Measurements from ENCODE around the gene ERMP1.
"Not testable (repeated sequence)": the region's sequence is repeated elsewhere in the genome, so short reads cannot be mapped to it uniquely, and the experiment has no call there.

The ERMP1 gene, protein sequence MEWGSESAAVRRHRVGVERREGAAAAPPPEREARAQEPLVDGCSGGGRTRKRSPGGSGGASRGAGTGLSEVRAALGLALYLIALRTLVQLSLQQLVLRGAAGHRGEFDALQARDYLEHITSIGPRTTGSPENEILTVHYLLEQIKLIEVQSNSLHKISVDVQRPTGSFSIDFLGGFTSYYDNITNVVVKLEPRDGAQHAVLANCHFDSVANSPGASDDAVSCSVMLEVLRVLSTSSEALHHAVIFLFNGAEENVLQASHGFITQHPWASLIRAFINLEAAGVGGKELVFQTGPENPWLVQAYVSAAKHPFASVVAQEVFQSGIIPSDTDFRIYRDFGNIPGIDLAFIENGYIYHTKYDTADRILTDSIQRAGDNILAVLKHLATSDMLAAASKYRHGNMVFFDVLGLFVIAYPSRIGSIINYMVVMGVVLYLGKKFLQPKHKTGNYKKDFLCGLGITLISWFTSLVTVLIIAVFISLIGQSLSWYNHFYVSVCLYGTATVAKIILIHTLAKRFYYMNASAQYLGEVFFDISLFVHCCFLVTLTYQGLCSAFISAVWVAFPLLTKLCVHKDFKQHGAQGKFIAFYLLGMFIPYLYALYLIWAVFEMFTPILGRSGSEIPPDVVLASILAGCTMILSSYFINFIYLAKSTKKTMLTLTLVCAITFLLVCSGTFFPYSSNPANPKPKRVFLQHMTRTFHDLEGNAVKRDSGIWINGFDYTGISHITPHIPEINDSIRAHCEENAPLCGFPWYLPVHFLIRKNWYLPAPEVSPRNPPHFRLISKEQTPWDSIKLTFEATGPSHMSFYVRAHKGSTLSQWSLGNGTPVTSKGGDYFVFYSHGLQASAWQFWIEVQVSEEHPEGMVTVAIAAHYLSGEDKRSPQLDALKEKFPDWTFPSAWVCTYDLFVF

DNA sequence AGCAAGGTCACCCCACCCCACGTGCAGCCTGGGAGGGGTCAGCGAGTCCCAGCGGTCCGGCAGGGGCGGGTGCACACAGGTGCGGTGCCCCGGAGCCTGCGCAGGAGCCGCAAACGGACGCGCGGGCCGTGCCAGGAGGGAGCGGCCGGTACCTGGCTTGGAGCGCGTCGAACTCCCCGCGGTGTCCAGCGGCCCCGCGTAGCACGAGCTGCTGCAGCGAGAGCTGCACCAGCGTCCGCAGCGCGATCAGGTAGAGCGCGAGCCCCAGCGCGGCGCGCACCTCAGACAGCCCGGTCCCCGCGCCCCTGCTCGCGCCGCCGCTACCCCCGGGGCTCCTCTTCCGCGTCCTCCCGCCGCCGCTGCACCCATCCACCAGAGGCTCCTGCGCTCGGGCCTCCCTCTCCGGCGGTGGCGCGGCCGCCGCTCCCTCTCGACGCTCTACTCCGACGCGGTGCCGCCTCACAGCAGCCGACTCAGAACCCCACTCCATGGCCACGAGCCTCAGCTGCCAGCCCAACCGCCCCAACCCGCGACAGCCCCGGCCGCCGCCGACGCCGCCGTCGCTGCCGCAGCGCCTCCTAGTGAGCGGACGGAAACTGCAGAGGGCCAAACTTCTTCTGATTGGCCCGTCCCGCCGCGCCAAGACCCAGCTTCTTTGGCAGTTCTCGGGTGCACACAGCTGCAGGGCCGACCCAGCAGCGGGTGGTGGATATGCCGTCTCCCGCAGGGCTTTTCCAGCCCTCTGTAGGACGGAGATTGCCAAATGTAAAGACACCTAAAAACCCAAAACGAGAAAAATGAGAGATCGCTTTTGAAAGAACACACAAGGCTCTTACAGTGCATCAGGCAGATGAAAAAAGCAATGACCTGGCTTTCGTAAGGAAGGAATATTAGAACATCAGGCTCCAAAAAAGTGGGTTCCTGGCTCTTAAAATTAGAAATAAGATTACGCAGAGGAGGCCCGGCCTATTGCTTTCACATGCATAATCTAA, at the start of gene ERMP1:
Gene ERMP1 (minus strand): TSS at position 580 of the 992 bp plus-strand sequence. CDS start 90 bp downstream, at position 490.
- peak within 1 kb of the TSS; percentile 79 for H3K9ac ChIP-seq (ENCODE audit: low read depth, low read length)
- no peaks in the 10 kb centered on the region for H3K9me3 ChIP-seq (ENCODE audit: control insufficient read depth, insufficient read depth, low read length)
- peaks cover 3% of the 10 kb centered on the region for H3K27me3 ChIP-seq (ENCODE audit: control insufficient read depth, insufficient read depth, low read length)
- H3K36me3 ChIP-seq (ENCODE audit: control insufficient read depth, insufficient read depth, low read length): no peaks in the 10 kb centered on the region
- peaks cover 3% of the 10 kb centered on the region for H3K4me1 ChIP-seq (ENCODE audit: control insufficient read depth, insufficient read depth, low read length)
- H3K4me3 ChIP-seq (ENCODE audit: low read depth, low read length): peak within 1 kb of the TSS; percentile 87

DNA sequence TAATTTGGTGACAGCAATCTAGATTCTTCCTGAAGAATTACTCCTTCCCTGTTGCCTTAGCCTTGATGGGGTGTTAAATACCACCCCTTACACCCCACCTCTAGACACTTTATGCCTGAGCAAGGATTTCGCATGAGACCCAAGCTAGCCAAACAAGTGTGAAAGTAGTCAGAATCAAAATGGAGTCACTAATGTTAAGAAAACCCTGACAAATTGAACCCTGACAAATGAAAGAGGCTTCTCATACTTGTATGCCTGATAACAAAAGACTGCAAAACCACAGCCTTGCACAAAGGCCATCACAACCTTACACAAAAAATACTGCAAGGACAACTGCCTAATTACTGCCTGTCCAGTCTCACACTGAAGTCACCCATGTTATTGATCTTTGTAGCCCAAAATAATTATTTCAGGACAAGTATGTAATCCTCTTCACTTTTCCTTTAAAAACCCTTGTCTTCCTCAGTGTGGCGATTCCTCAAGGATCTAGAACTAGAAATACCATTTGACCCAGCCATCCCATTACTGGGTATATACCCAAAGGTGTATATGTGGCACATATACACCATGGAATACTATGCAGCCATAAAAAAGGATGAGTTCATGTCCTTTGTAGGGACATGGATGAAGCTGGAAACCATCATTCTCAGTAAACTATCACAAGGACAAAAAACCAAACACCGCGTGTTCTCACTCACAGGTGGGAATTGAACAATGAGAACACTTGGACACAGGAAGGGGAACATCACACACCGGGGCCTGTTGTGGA, 49.5 kb upstream of the ERMP1 start:
- not testable (repeated sequence) for H3K4me3 ChIP-seq (ENCODE audit: low read depth, low read length); H3K27me3 ChIP-seq (ENCODE audit: control insufficient read depth, insufficient read depth, low read length); H3K36me3 ChIP-seq (ENCODE audit: control insufficient read depth, insufficient read depth, low read length); H3K4me1 ChIP-seq (ENCODE audit: control insufficient read depth, insufficient read depth, low read length); H3K9ac ChIP-seq (ENCODE audit: low read depth, low read length); H3K9me3 ChIP-seq (ENCODE audit: control insufficient read depth, insufficient read depth, low read length)

DNA sequence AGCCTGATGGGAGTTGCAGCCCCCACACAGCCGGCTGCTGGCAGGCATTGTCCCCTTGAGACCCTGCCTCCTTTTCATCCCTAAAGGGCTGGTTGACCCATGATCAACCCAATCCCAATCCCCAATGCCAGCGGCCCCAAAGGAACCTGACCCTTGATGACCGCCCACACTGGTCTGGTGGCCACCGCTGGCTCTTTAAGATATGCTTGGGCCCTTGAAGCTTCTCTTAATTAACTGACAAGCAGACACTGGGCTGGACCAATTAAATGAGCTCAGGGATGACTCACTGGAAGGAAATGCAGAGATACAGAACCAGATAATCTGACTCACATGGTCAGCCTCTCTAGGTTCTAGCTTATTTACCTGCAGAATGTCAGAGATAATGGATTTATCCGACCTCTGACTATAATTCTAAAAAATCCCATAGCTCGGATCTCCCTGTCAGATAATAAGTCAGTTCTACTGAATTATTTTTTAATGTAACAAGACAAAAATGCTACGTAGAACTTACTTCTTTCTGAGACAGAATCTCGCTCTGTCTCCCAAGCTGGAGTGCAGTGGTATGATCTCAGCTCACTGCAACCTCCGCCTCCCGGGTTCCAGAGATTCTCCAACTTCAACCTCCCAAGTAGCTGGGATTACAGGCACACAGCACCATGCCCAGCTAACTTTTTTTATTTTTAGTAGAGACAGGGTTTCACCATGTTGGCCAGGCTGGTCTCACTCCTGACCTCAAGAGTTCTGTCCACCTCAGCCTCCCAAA, 46.7 kb upstream of the ERMP1 start:
- H3K4me1 ChIP-seq (ENCODE audit: control insufficient read depth, insufficient read depth, low read length): no peaks in the 10 kb centered on the region

DNA sequence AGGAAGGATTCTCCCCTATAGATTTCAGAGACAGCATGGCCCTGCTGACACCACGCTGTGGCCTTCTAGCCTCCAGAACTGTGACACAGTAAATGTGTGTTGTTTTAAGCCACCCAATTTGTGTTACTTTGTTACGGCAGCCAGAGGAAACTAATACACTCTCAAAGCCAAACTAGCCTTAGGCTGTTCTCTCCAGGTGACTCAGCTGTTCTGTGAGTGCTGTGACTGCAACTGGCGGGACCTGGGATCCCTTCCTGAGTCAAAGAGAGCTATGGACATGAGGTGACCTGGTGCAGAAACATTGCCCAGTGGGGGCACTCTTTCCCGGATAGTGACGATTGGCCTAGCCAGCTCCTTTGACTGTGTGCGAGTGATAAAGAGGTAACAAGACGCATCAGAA, 43.8 kb upstream of the ERMP1 start:
- peaks cover 4% of the 10 kb centered on the region for H3K4me1 ChIP-seq (ENCODE audit: control insufficient read depth, insufficient read depth, low read length)
- no peaks in the 10 kb centered on the region for H3K9me3 ChIP-seq (ENCODE audit: control insufficient read depth, insufficient read depth, low read length)
- no peak overlapping the region for H3K4me3 ChIP-seq (ENCODE audit: low read depth, low read length)
- H3K36me3 ChIP-seq (ENCODE audit: control insufficient read depth, insufficient read depth, low read length): no peaks in the 10 kb centered on the region
- H3K9ac ChIP-seq (ENCODE audit: low read depth, low read length): no peak overlapping the region
- no peaks in the 10 kb centered on the region for H3K27me3 ChIP-seq (ENCODE audit: control insufficient read depth, insufficient read depth, low read length)

More for the DNA sequence above, 46.7 kb upstream of the ERMP1 start:
- Histone ChIP-seq H3K27me3 (ENCODE audit: control insufficient read depth, insufficient read depth, low read length) (no peaks in the 10 kb centered on the region), H3K9ac (ENCODE audit: low read depth, low read length) (no peak overlapping the region), H3K36me3 (ENCODE audit: control insufficient read depth, insufficient read depth, low read length) (no peaks in the 10 kb centered on the region), H3K9me3 (ENCODE audit: control insufficient read depth, insufficient read depth, low read length) (no peaks in the 10 kb centered on the region), H3K4me3 (ENCODE audit: low read depth, low read length) (no peak overlapping the region)

DNA sequence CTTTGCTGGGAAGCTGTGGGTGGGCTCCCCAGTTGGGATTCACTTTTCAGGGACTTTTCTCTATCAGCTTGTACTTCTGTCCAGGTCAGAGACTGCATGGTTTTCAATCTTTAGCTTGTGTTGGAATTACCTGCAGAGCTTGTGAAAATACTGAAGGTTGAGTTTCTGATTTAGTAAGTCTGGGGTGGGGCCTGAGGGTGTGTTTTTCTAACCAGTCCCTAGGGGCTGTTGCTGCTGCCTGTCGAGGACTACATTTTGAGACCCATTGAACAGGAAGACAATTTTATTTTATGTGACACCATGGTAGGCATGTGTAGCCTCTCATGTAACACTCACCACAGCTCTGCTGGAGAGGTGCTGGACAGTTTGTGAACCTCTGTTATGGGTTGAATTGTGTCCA, 43.1 kb upstream of the ERMP1 start:
- Histone ChIP-seq H3K4me3 (ENCODE audit: low read depth, low read length) (no peak overlapping the region), H3K9me3 (ENCODE audit: control insufficient read depth, insufficient read depth, low read length) (no peaks in the 10 kb centered on the region), H3K36me3 (ENCODE audit: control insufficient read depth, insufficient read depth, low read length) (no peaks in the 10 kb centered on the region), H3K4me1 (ENCODE audit: control insufficient read depth, insufficient read depth, low read length) (peaks cover 4% of the 10 kb centered on the region), H3K9ac (ENCODE audit: low read depth, low read length) (no peak overlapping the region), H3K27me3 (ENCODE audit: control insufficient read depth, insufficient read depth, low read length) (no peaks in the 10 kb centered on the region)

DNA sequence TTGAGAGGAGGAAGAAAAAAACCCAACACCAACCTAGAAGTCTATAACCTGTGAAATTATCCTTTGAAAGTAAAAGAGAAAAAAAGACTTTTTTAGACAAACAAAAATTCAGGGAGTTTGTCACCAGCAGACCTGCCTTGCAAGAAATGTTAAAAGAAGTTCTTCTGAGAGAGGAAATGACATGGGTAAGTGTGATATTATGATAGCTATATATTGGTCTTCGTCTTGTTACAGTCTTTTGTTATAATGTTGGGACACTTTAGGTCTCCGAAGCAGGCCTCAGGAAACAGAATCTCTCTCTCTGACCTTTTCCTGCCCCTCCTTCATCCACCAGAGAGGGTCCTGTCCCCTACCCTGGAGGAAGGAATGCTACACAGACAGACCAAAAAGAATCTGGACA, 41.1 kb upstream of the ERMP1 start:
- H3K36me3 ChIP-seq (ENCODE audit: control insufficient read depth, insufficient read depth, low read length): no peaks in the 10 kb centered on the region
- H3K27me3 ChIP-seq (ENCODE audit: control insufficient read depth, insufficient read depth, low read length): peaks cover 3% of the 10 kb centered on the region
- H3K4me3 ChIP-seq (ENCODE audit: low read depth, low read length): no peak overlapping the region
- H3K9ac ChIP-seq (ENCODE audit: low read depth, low read length): no peak overlapping the region
- H3K4me1 ChIP-seq (ENCODE audit: control insufficient read depth, insufficient read depth, low read length): peaks cover 4% of the 10 kb centered on the region
- H3K9me3 ChIP-seq (ENCODE audit: control insufficient read depth, insufficient read depth, low read length): no peaks in the 10 kb centered on the region

DNA sequence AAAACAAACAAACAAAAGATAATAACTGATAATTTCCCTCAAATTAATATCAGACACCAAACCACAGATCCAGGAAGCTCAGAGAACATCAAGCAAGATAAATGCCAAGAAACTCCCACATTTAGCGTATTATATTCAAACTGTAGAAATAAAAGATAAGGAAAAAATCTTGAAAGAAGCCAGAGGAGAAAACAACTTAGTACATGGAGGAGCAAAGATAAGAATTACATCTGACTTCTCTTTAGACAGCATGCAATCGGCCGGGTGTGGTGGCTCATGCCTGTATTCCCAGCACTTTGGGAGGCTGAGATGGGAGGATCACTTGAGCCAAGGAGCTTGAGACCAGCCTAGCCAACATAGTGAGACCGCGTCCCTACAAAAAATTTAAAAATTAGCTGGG, 40.5 kb upstream of the ERMP1 start:
- Histone ChIP-seq H3K9ac (ENCODE audit: low read depth, low read length) (no peak overlapping the region), H3K4me1 (ENCODE audit: control insufficient read depth, insufficient read depth, low read length) (peaks cover 4% of the 10 kb centered on the region), H3K36me3 (ENCODE audit: control insufficient read depth, insufficient read depth, low read length) (no peaks in the 10 kb centered on the region), H3K27me3 (ENCODE audit: control insufficient read depth, insufficient read depth, low read length) (peaks cover 3% of the 10 kb centered on the region), H3K4me3 (ENCODE audit: low read depth, low read length) (no peak overlapping the region), H3K9me3 (ENCODE audit: control insufficient read depth, insufficient read depth, low read length) (no peaks in the 10 kb centered on the region)

DNA sequence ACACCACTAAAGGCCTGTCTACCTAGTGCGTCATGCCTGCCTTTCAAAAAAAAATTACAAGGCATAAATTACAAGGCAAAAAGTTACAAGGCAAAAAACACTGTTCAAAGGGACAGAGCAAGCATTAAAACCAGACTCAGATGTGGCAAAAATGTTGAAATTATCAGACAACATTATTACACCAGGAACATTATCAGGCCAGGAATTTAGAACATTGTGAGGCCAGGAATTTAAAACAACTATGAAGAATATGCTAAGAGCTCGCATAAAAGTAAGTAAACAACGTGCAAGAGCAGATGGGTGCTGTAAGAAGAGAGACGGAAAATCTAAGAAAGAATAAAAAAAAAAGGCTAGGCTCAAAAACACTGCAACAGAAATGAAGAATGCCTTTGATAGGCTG, 39.6 kb upstream of the ERMP1 start:
- Histone ChIP-seq H3K9ac (ENCODE audit: low read depth, low read length) (no peak overlapping the region), H3K4me3 (ENCODE audit: low read depth, low read length) (no peak overlapping the region), H3K4me1 (ENCODE audit: control insufficient read depth, insufficient read depth, low read length) (peaks cover 4% of the 10 kb centered on the region), H3K9me3 (ENCODE audit: control insufficient read depth, insufficient read depth, low read length) (no peaks in the 10 kb centered on the region), H3K36me3 (ENCODE audit: control insufficient read depth, insufficient read depth, low read length) (no peaks in the 10 kb centered on the region), H3K27me3 (ENCODE audit: control insufficient read depth, insufficient read depth, low read length) (peaks cover 3% of the 10 kb centered on the region)

DNA sequence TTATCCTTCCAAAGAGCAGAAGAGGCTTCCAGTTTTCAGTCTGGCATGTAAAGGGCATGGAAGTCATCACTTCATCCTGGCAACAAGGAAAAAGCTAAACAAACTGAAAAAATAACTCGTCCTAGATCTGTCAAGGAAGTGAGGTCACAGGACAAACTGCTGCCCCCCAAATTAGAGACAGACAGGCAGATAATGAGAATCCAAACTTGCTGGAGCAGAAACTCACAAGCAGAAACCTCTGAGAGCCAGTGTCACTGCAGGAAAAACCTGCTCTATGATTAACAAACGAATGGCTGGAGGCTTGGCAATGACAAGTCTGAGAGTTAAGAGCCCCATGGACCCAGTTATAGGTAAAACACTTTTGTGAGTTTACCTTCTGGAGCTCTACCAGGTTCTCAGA, 38.9 kb upstream of the ERMP1 start:
- Histone ChIP-seq H3K9ac (ENCODE audit: low read depth, low read length) (no peak overlapping the region), H3K36me3 (ENCODE audit: control insufficient read depth, insufficient read depth, low read length) (no peaks in the 10 kb centered on the region), H3K9me3 (ENCODE audit: control insufficient read depth, insufficient read depth, low read length) (no peaks in the 10 kb centered on the region), H3K27me3 (ENCODE audit: control insufficient read depth, insufficient read depth, low read length) (peaks cover 3% of the 10 kb centered on the region), H3K4me3 (ENCODE audit: low read depth, low read length) (no peak overlapping the region), H3K4me1 (ENCODE audit: control insufficient read depth, insufficient read depth, low read length) (peaks cover 4% of the 10 kb centered on the region)

DNA sequence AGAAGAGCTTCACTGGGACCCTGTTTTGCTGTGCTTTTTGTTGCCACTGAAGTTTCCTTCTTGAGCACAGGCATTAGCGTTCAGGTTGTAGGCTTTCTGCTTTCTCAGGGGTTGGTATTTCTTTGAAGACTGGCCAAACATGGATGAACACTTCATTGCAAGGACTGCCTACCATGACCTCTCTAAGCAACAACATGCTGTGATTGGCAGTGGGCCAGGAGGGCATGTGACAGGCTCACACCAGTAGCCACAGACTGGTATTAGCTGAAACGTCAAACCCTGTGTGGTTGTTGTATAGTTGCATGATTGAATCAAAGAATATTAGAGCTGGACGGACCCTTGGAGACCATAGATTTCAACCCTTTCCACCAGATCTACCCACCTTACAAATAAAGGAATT, 37.8 kb upstream of the ERMP1 start:
- Histone ChIP-seq H3K4me1 (ENCODE audit: control insufficient read depth, insufficient read depth, low read length) (peaks cover 4% of the 10 kb centered on the region), H3K9me3 (ENCODE audit: control insufficient read depth, insufficient read depth, low read length) (no peaks in the 10 kb centered on the region), H3K9ac (ENCODE audit: low read depth, low read length) (no peak overlapping the region), H3K36me3 (ENCODE audit: control insufficient read depth, insufficient read depth, low read length) (no peaks in the 10 kb centered on the region), H3K27me3 (ENCODE audit: control insufficient read depth, insufficient read depth, low read length) (peaks cover 3% of the 10 kb centered on the region), H3K4me3 (ENCODE audit: low read depth, low read length) (no peak overlapping the region)
